DND-41 (cell line): ENCODE data around the gene DLX2.

Source experiments
- CTCF ChIP-seq: IDR thresholded peaks from 2 replicates; pipeline ENCODE4 v1.5.1; 2012; ENCODE audit warnings: borderline replicate concordance, low read length, moderate library complexity, mild to moderate bottlenecking; ENCODE audit not compliant: poor library complexity, severe bottlenecking; ENCODE audit errors: extremely low read depth
- EZH2 ChIP-seq: IDR thresholded peaks from 3 replicates; pipeline ENCODE4 v1.6.1; 2012; ENCODE audit warnings: borderline replicate concordance, low read depth, mild to moderate bottlenecking, moderate library complexity, low read length, inconsistent platforms; ENCODE audit not compliant: severe bottlenecking

- no peak for TF ChIP-seq CTCF
- no peak for TF ChIP-seq EZH2
Observed at GRCh38 chr2:172128484-172128883, 25.8 kb upstream of the DLX2 start.
